Fibroblast of pulmonary artery (primary cell): Measurements from ENCODE around the gene RBM14.

ENCODE experiments used
- DNase-seq: peaks from one replicate; pipeline ENCODE4 v3.0.0-alpha.2; 2010; ENCODE audit warnings: low read depth
- H3K4me3 ChIP-seq: replicated peaks from 2 replicates; pipeline ENCODE4 v1.5.1; 2011; ENCODE audit warnings: low read depth, mild to moderate bottlenecking, control low read depth, low read length, moderate library complexity
- CTCF ChIP-seq: IDR thresholded peaks from 2 replicates; pipeline ENCODE4 v1.5.1; 2011; ENCODE audit warnings: mild to moderate bottlenecking, control low read depth, low read length, inconsistent platforms; ENCODE audit errors: missing control alignments

The RBM14 gene, protein sequence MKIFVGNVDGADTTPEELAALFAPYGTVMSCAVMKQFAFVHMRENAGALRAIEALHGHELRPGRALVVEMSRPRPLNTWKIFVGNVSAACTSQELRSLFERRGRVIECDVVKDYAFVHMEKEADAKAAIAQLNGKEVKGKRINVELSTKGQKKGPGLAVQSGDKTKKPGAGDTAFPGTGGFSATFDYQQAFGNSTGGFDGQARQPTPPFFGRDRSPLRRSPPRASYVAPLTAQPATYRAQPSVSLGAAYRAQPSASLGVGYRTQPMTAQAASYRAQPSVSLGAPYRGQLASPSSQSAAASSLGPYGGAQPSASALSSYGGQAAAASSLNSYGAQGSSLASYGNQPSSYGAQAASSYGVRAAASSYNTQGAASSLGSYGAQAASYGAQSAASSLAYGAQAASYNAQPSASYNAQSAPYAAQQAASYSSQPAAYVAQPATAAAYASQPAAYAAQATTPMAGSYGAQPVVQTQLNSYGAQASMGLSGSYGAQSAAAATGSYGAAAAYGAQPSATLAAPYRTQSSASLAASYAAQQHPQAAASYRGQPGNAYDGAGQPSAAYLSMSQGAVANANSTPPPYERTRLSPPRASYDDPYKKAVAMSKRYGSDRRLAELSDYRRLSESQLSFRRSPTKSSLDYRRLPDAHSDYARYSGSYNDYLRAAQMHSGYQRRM

DNA sequence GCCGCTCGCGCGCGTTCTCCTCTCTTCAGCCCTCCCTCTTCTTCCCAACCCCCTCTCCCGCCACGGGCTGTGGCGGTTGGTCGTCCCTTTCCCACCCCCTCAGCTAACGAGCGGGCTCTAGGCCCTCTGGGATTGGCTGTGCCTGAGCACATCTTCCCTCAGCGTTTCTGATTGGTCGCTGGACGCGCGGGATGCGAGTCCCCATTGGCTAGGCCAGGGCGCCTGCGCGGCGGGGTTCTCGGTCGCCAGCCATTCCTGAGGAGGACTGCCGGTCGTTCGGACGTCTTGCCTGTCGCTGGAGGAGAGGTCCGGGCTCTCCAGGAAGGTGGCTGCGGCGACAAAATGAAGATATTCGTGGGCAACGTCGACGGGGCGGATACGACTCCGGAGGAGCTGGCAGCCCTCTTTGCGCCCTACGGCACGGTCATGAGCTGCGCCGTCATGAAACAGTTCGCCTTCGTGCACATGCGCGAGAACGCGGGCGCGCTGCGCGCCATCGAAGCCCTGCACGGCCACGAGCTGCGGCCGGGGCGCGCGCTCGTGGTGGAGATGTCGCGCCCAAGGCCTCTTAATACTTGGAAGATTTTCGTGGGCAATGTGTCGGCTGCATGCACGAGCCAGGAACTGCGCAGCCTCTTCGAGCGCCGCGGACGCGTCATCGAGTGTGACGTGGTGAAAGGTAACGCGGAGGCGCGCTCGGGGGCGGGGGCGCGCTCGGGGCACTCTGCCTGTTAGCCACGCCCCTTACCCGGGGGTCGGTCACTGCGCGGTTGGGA, at the start of gene RBM14:
Gene RBM14 (plus strand): TSS at position 252 of the 776 bp plus-strand sequence. CDS start 91 bp downstream, at position 343.
- H3K4me3 ChIP-seq, result peak within 1 kb of the TSS; percentile 81
- TF ChIP-seq CTCF, result no peak
- peak; percentile 99 for DNase-seq

DNA sequence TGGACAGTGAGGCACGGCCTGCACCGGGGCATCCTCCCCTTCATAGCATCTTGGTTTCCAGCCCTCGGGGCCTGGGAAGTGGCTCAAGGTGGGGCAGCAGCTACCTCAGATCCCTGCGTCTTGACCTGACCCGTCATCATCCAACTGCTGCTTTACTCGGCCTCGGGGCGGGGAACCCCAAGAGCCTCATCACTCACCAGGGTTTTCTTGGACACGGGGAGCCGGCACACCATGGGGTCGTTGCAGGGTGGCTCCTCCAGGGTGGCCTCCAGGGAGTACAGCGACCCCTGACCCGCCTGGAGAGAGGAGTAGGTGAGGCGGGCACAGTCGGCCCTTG, 48.7 kb upstream of the RBM14 start:
- no peak for TF ChIP-seq CTCF
- DNase-seq, result no peak
- peak overlapping the region; percentile 45 for H3K4me3 ChIP-seq

GRCh38 chr11:66568124-66568916, 48.1 kb upstream of the RBM14 start, which contains the start of gene CTSF:
Gene CTSF, minus strand, starts transcription at chr11:66568606. Its CDS starts 120 bp downstream, at chr11:66568486.
- DNase-seq, result peak; percentile 75
- H3K4me3 ChIP-seq, result peak within 1 kb of the TSS; percentile 45
- no peak for TF ChIP-seq CTCF

DNA sequence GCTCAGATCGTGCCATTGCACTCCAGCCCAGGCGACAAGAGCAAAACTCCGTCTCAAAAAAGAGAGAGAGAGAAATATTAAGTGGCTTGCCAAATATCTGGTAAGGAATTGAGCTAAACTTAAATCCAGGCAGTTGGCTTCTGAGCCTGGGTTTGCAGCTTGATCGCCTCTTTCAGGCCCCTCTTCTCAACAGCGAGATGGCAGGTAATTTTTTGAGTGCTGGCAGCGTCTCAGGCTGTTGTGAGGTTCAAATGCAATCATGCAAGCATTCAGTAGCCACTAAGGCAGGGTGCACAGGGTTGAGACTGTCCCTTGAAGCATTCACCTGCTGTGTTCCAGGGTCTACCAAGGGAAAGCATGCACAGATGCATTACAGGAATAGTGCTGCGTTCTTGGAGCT, 47.4 kb upstream of the RBM14 start:
- H3K4me3 ChIP-seq, result no peak overlapping the region
- TF ChIP-seq CTCF, result no peak
- no peak for DNase-seq

GRCh38 chr11:66570079-66570849, 46.2 kb upstream of the RBM14 start:
- DNase-seq, result no peak
- TF ChIP-seq CTCF, result no peak
- H3K4me3 ChIP-seq, result no peak overlapping the region

DNA sequence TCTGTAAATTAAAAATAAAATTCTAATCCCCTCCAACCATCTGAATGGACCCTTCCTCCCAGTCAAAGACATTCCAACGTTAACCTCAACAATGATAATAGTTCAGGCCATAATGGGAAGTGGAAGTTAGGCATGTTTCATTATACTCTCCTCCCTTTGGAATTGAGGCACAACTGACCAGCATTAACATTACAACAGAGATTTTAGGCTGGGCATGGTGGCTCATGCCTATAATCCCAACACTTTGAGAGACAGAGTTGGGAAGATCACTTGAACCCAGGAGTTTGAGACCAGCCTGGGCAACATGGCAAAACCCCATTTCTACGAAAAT, 45.6 kb upstream of the RBM14 start:
- no peak for TF ChIP-seq CTCF
- H3K4me3 ChIP-seq, result no peak overlapping the region
- no peak for DNase-seq
